HG03571 (cell line): ENCODE results near the gene ASZ1.

Experiments
- ATAC-seq: cut with Tn5 transposase; IDR thresholded peaks from one replicate; pipeline ENCODE4 v1.9.1; 2021; ENCODE audit not compliant: unreplicated experiment

Gene ASZ1

DNA sequence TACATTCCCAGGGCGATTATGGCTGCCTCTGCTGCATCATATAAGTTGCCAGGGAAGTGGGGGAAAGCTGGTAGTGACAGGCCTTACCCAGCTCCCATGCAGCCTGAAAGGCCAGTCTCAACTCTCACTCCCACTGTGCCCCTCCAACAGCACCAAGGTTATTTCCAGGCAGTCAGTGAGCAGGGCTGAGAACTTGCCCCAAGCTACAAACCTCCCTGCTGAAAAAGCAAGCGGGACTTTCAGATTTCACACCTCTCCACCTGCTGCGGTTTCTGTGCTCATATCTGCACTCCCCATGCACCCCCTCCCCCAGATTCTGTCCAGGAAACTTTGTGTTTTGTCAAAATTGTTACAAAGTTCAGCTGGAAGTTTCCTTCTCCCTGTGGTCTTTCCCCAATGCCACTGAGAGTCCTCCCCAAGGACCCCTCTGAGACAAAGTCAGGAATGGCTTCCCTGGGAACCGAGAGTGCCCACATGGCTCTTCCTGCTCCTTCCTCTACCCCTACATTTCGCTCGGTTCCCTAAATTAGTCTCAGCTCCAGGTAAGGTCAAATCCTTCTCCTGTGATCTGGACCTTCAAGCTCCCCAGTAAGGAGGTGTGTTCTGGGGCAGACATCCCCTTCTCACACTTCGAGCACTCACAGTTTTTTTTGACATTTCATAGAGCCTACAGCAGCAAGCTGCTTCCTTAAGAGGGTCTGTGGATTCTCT is 79.2 kb downstream of the ASZ1 start:
- ATAC-seq, result peak; percentile 57

DNA sequence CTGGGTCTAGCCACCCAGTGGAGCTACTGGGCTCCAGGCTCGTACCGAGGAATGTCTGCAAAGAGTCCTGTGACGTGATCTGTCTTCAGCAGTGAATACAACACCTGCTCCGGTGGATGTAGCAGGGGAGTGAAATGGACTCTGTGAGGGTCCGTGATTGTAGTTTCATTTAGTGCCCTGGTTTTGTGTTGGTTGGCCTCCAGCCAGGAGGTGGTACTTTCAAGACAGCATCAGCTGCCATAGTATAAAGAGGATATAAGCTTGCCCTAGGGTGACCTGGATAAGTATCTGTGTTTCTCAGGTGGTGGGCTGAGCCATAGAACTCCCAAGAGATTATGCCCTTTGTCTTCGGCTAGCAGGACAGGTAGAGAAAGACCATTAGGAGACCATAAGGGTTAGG is 79.8 kb downstream of the ASZ1 start:
- ATAC-seq, result no peak

DNA sequence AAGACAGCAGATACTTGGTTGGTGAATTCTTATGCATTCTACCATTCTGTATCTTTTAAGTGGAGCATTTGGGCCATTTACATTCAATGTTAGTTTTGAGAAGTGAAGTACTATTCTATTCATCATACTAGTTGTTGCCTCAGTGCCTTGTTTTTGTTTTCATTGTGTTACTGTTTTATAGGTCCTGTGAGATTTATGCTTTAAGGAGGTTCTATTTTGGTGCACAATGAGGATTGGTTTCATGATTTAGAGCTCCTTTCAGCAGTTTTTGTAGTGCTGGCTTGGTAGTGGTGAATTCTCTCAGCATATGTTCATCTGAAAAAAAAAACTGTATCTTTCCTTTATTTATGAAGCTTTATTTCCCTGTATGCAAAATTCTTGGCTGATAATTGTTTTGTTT is 81.1 kb downstream of the ASZ1 start:
- no peak for ATAC-seq

- no peak for ATAC-seq
These were observed 89.3 kb downstream of the ASZ1 start for GRCh38 chr7:117338020-117338419.

- no peak for ATAC-seq
These were observed 94.1 kb downstream of the ASZ1 start for GRCh38 chr7:117333168-117333567.

DNA sequence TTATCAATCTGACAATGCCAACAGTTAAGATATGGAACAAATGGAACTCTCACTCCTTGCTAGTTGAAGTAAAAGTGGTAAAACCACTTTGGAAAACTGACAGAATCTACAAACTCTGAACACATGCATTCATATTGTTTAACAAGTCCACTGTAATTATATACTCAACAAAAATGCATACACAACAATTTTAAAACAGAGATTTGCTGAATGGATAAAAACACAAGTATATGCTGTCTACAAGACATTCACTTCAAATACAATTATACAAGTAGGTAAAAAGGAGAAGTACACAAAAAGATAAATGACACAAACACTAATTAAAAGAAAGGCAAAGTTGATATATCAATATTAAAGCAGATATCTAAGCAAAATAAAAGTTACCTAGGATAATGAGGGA is 95.3 kb downstream of the ASZ1 start:
- no peak for ATAC-seq

GRCh38 chr7:117325836-117326235 is 101.5 kb downstream of the ASZ1 start:
- ATAC-seq, result no peak

- ATAC-seq, result no peak
These were observed 102.3 kb downstream of the ASZ1 start for GRCh38 chr7:117324960-117325359.

DNA sequence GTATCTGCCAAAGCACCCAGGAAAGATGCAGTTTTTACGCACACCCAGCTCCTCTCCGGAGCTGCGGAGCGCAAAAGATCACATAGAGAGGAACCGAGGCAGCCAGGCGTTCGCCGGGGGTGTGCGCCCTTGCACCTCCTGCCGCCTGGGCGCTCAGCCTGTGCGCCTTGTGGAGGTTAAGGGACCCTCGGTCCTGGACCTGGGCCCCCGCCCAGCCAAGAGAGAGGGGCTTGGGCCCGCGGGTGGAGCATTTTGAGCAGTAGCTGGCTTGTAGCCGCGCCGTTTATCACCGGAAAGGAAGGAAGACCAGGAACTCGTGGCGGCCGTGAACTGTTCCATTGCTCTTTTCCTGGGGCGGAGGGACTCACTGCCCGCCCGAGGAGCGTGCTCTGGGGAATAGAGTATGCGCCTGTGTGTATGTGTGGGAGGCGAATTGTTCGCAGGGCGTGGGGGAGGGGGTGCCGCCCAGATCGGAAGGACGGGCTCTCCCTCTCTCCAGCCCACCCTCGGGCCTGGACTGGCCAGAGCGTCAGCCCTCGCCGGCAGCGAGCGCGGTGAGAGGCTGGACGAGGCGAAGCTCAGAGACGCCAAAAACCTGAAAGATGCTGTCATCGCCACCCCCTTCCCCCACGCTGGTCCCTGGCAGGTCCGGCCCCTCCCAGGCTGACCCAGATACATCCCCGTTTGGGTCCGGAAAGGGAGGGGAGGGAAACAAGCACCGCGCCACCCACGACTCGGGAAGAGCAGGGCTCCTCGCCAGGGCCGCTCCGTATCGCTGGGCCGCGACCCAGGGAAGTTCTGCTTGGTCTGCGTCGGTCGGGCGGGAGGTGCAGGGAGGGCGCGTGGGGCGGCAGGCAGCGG is 103.2 kb downstream of the ASZ1 start:
- ATAC-seq, result no peak

DNA sequence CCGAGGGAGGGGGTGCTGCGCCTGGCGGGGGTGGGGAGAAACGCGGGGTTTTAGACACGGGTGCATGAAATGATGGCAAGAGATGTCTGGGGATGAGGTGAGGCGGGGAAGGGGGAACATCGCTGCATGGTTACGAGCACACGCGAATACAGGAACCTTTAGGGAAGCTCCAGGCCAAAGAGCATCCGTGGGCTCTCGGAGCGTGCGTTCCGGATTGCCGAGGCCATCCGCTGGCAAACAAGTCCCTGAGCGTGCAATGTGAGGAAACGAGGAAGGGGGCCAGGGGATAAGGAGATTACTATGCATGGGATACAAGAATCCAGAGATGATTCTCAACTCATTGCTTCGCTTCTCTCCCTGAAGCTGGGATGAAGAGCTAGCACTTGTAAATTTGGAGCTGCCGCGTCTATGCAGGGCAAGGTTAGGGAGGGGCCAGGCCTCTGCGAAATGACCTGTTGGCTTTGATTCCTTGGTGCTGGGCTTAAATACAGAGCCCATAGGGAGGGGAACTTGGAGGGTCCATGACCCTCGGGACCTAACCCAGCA is 103.9 kb downstream of the ASZ1 start:
- ATAC-seq, result no peak

DNA sequence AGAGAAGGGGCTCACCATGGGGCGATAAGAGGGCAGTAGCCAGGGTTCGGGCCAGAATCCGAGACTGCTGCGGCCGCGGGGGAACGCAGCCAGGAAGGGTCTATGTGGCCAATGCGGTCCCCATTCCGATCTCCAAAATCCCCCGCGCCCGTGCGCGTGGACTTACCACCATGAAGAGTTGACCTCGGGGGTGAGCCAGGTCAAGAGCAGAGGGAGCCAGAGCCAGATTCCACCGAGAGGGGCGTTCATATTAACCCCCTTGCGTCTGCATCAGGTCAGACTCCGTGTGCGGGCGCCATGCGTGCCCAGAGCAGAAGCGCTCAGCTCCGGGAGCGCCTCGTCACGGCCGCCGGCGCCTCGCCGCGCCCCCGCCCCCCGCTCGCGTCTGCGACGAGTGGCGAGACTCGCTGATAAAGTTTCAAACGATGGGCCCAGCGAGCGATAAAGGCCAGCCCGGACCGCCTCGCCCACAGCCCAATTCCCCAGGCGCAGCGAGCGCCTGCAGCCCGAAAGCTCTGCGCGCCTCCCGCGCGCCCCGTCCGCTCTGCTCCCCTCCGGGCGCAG is 104.5 kb downstream of the ASZ1 start, which contains the start of gene WNT2:
Gene WNT2, minus strand, starts transcription at position 318 of the 564 bp plus-strand sequence. Its CDS starts 69 bp downstream, at position 249.
- no peak for ATAC-seq

- no peak for ATAC-seq
These were observed 106.8 kb downstream of the ASZ1 start for GRCh38 chr7:117320523-117320922.

DNA sequence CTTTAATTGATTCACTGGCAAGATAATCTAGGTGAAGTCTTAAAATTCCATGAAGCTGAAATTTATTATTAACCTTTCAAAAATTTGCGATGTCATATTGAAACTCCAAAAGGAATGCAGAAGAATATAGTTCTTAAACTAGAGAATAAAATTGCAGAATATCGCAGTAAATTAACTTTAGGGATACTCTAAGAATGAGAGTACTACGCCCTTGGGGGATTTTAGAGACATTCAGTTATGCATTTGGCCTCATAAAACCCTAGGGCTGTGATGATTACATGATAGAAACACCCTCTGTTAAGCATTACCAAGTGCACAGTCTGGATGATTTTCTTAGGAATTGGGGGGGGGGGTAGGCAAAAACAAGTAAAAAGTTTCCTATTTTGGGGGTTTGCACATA is 108.1 kb downstream of the ASZ1 start:
- ATAC-seq, result no peak

DNA sequence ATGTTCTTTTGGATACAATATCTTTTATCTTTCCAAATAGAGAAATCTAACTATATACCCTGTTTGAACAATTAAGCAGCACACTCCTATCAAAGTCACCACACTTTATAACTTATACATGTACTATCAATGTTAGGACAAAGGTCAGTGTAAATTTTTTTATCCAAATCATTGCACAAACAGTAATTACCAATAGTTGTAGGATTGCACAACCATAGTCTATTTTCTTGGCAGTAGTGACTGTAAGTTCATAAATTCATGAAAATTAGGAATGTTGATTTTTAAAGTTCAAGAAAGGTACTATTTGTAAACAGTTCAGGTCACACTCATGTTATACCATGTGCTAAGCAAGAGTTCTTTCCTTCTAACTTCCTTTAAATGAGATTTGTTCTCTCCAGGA is 113.7 kb downstream of the ASZ1 start:
- ATAC-seq, result no peak
